ENCODE results near the gene ASB15. TPM values are rescaled to one million over a fixed set of nuclear protein-coding genes. Genes with fewer than 3 reads are reported as not detected.

Gene ASB15
- total RNA-seq, 1 donor from 2014 or later, result 0.59 TPM

DNA sequence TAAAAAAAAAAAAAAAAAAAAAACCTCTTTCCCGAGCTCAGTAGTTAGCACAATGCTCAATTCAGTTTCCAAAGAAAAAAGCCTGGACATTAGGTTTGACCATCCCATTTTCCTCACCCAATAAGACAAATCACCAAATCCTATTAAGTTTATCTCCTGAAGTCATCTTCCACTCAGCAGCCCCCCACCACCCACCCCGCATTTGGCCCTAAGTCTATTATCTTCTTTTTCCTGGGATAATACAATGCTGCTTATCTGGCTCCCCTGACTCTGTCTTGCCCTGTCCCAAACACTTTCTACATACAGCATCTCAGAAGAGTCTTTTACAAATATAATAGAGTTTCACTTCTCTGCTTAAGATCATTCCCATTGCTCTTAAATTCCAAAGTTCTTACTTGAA, 36.3 kb downstream of the ASB15 start:
- DNase-seq, result no peak

DNA sequence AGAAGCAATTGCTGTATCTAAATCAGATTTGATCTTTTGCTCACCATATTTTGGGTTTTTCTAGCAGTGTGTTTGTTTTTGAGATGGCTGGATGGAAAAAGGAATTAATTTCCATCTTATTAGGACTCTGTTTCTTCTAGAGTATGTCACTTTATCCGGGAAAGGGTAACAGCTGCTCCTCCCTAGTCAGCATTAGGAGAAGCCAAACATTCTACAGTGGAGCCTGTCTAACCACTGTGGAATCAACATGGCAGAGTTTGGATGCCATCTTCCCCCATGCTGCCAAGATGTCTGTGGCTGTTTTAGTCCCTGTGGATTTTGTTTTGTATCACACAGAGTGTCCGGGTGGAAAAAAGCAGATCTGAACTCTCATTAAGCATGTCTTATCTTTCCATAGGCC, 38.0 kb downstream of the ASB15 start:
- no peak for DNase-seq

DNA sequence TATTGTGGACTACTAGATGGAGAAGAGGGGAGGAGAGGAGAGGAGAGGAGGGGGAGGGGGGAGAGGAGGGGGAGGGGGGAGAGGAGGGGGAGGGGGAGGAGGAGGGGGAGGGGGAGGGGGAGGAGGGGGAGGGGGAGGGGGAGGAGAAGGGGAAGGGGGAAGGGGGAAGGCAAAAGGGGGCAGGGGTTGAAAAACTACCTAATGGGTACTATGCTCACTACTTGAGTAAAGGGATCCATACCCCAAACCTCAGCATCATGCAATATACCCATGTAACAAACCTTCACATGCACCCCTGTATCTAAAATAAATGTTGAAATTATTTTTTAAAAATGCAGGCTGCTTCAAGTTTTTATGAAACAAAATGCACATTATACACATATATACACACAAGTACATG, 39.0 kb downstream of the ASB15 start:
- no peak for DNase-seq

DNA sequence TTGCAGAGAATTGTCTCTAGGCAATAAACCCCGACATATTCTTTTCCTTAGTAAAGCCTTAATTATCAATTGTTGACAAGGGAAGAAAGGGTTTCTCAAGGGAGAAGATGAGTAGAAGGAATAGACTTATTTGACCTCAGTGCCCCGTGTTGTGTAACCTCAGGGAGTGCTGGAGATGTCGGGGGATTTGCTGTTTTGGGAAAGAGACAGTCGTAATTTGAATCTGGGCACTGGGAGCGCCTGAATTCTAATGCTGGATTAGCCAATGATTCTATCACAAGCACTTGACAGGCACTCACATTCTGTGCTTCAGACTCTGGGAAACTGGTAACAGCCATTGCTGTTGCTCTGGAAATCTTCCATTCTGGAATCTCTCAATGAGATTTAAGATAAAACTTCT, 40.3 kb downstream of the ASB15 start:
- DNase-seq, result no peak

DNA sequence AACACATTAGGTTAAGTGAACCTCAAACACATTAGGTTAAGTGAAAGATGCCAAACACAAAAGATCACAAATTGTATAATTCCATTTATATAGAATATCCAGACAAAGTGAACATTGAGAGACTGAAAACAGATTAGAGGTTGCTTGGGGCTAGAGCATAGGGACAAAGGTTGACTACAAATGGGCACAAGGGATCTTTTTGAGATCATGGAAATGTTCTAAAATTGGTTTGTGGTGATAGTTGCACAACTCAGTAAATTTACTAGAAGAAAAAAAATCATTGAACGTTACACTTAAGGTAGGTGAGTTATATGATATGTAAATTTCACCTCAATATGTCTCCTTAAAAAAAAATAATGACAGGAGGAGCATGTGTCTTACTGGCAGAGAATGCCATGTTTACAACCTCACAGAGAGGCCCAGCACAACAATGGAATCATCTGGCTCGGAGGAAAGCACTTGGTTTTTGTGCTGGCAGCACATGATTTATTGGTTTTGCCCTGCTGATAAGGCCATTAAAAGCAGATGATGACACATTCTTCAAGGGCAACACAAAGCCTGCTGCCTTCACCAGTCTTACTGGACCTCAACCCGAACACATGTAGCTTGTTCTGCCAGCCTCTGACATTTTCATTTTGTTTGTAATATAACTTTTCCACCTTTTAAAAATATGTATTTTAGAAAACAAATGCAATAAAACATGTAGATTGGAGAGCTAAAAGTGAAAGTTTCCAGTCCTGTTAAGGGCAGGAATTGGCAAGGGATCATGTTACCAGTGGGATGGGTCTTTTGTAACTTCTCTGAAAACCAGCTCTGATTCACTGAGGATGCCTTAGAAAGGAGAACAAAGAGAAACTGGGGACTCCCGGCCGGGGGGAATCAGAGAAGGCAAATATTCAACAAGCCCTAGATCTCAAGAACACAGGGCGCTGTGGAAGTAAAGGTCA, 42.1 kb downstream of the ASB15 start:
- no peak for DNase-seq

DNA sequence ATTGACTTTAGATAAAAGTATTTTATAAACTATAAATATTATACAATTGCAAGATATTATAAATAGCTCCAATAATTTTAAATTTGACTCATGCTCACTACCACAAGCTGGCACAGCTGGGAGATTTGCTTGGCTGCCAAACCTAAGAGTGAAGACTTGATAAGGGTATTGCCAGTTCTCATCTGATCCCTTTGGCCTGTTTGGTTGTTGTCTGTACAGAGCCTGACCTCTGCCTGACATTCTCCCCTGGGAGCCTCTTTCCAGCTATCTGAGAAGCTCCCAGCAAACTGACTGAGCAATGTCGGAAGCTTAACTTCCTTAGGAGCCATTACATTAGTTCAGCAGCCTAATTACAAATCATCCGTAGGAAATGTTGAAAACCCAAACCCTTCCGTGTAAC, 43.9 kb downstream of the ASB15 start:
- DNase-seq, result no peak

DNA sequence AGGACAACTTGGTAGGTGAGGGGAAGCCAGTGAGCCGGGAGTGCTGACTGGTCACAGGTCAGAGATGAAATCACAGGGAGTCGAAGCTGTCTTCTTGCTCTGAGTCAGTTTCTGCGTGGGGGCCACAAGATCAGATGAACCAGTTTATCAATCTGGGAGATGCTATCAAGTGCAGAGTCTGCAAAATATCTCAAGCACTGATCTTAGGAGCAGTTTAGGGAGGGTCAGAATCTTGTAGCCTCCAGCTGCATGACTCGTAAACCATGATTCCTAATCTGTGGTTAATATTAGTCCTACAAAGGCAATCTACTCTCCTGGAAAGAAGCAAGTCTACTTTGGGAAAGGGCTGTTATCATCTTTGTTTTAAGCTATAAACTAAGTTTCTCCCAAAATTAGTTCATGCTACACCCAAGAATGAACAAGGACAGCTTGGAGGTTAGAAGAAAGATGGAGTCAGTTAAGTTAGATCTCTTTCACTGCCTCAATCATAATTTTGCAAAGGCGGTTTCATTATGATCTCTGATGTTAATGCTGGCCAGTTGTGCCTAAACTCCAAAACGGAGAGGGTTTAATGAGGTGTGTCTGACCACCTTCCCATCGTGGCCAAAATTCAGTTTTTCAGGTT, 45.6 kb downstream of the ASB15 start:
- DNase-seq, result no peak

DNA sequence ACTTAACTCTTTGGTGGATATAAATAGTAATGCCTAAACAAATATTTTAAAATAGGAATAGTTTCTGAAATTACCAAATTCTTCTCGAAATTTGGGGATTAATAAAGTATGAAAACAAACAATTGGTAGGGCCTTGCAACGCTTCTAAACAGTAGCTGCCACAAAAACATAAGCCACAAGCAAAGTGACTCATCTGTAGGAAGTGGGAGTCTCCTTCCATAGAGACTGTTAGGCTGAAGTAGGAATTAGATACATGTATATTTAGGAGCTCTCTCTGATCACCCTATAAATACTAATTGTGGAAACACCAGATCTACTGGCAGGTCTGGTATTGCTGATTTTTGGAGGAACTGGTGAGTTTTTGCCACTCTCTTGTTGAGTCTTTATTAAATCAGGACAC, 48.3 kb downstream of the ASB15 start:
- DNase-seq, result no peak

DNA sequence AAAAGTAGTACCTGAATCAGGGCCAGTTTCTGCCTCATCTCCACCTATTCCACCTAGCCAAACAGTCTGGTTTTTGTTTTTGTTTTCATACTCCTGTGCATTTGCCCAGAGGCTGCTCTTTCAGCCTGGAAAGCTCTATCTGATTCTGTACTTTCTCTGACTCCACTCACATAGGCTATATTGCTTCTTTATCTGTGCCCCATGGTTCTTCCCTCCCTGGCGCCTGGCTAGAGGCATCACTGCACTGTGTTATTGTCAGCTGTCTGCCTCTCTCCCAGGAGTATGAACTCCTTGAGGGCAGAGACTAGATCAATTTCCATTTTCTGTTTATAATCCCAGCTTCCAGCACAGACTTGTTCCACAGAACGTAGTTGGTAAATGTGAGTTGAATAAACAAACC, 49.0 kb downstream of the ASB15 start:
- DNase-seq, result no peak

DNA sequence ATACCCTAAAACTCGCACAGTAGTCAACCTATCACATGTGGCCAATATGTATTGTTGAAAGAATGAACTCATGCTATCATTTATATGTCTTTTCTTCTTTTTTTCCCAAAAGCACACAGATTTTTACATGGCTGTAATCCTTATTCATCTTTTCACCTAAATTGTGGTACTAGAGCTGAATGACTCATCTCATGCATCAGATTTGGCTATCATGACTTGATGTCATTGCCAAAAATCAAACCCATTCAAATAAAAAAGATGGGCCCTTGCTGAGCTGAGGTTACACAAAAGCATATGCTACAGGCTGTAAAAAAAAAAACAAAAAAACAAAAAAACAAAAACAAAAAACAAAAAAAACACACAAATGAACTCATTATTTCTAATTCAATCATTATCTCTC, 50.8 kb downstream of the ASB15 start:
- no peak for DNase-seq

DNA sequence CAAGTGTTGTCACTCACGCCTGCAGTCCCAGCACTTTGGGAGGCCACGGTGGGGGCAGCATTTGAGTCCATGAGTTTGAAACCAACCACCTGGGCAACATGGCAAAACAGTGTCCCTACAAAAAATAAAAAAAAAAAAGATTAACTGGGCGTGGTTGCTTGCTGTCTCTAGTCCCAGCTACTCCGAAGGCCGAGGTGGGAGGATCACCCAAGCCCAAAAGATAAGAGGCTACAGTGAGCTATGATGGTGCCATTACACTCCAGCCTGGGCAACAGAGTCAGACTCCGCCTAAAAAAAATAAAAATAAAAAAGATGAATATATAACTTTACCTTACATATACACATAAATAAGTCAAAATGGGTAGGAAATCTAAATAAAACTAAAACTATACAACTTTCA, 51.5 kb downstream of the ASB15 start:
- DNase-seq, result no peak

DNA sequence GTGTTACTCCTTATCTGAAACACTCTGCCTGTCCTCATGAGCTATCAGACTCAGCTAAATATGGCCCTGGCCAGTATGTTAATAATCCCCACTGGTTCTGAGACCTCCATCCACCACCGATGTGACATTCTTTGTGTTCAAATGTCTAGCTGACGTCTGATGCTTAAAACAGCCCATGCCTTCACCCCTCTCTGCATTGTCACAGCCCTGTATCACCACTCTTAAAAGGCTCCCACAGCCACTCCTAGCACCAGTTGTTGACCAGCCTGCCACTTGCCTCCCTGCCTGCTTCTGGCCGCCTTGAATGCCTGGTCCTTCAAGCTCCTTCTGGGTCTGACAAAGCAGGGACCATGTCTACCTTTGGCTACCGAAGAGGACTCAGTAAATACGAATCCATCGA, 54.0 kb downstream of the ASB15 start, which contains the start of gene LMOD2:
Gene LMOD2, plus strand, starts transcription at position 253 of the 400 bp plus-strand sequence. Its CDS starts 98 bp downstream, at position 351.
- peak; percentile 1 for DNase-seq

DNA sequence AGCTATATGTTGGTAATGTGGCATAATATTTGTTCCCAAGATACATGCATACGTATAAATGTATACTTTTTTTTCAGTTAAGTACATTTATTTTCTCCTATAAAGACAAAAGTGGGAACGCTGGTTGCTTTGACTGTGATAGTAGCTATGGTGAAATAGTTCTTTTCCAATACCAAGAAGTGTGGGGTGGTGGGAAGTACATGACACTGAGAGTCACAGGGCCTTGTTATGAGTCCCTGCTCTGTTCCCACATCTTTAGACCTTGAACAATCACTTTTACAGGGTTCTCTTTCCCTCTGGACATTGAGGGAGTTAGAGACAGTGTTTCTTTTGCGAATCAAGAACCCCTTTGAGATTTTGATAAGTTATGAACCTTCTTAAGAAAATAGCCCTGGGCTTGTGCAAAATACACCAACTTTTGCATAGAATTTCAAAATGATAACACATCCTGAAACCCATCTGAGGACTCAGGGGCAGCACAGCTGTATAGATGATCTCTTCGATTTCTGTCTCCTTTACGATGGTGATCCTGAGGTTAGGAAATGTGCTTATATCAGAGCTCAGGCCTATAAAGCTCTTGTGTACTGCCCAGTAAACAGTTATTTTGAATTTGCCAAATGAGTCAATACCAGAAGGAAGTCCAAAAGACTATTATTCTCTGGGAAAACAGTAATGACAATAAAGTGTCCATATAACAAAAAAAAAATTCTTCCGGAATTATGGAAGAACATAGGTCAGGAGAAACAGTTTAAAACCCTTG, 55.1 kb downstream of the ASB15 start:
- no peak for DNase-seq

DNA sequence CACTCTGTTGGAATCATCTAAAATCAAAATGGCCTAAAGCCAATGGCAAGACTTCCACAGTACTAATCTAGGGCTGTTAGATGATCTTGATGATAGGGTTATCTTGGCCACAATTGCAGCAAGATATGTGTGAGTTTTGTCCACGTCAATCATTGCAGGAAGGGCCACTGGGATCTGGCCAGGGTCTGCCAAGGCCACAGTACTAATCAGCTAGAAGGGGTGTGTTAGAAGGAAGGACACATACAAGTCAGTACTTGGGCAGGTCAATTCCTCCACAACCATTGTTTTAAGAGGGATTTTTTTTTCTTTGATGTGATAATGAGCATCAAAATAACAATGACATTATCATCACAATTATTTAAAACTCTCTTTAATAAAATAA, 55.7 kb downstream of the ASB15 start:
- no peak for DNase-seq

DNA sequence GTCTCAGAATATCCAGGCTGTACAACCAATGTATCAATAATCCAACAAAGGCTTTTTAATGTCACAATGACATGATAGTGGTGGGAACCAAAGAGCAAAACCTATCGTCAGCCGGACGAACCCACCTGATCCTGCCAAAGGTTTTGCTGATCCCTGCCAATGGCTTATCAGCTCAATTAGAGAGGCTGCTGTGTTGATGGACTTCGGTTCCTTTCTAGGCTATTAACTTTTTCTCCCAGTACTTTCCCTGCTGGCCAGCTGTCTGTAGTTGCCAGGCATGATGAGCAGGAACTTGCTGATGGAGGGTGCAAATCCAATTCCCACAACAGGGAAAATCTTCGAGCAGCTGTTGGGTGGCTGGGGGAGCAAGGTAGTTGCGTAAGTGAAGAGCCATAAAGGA, 56.4 kb downstream of the ASB15 start:
- no peak for DNase-seq

DNA sequence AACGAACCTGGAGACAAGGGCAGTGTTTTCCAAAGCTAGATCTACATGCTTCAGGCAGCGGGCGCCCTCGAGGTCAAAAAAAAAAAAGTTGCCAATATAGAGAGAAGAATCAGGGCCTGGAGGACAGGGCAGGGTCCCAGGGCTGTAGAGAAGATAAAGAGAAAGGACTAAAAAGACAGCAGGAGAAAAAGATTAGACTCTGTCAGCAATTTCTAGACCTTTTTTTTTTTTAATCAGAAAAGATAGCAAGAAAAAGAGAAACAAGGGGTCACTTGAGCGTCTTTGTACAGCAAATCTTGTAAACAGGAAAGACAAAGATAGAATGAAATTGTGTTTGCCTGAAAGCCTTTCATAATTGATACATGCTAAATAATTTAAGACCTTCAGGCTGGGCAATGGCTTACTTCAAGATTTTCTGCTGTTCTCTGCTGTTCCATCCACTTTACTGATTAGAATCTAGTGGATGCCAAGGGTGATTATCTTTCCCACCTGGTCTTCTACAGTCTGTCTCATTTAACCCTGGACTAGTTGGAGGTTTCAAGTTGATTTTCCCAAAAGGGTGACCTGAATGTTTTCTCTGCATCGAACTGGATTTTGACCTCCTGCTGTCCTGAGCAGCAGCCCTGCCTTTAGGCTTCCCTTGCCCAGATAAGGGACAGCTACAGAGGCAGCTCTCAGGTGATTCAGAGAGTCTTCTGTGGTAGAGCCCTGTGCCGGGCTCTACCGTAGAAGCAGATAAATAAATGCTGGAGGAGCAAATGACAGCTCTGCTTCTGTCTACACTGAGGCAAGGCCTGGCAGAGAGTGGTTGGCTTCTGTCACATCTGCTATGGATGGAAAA, 59.1 kb downstream of the ASB15 start:
- no peak for DNase-seq

DNA sequence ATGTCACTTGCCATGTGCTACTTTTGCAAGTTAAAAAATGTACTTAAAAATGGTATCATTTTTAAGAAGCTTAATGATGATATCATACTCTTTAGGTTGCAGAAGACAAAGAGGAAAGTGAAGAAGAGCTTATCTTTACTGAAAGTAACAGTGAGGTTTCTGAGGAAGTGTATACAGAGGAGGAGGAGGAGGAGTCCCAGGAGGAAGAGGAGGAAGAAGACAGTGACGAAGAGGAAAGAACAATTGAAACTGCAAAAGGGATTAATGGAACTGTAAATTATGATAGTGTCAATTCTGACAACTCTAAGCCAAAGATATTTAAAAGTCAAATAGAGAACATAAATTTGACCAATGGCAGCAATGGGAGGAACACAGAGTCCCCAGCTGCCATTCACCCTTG, 60.1 kb downstream of the ASB15 start:
- no peak for DNase-seq

DNA sequence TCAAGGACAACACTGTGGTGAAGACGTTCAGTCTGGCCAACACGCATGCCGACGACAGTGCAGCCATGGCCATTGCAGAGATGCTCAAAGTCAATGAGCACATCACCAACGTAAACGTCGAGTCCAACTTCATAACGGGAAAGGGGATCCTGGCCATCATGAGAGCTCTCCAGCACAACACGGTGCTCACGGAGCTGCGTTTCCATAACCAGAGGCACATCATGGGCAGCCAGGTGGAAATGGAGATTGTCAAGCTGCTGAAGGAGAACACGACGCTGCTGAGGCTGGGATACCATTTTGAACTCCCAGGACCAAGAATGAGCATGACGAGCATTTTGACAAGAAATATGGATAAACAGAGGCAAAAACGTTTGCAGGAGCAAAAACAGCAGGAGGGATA, 60.7 kb downstream of the ASB15 start:
- DNase-seq, result no peak

DNA sequence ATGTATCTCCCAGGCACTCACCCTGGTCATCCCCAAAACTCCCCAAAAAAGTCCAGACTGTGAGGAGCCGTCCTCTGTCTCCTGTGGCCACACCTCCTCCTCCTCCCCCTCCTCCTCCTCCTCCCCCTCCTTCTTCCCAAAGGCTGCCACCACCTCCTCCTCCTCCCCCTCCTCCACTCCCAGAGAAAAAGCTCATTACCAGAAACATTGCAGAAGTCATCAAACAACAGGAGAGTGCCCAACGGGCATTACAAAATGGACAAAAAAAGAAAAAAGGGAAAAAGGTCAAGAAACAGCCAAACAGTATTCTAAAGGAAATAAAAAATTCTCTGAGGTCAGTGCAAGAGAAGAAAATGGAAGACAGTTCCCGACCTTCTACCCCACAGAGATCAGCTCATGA, 61.1 kb downstream of the ASB15 start:
- no peak for DNase-seq

DNA sequence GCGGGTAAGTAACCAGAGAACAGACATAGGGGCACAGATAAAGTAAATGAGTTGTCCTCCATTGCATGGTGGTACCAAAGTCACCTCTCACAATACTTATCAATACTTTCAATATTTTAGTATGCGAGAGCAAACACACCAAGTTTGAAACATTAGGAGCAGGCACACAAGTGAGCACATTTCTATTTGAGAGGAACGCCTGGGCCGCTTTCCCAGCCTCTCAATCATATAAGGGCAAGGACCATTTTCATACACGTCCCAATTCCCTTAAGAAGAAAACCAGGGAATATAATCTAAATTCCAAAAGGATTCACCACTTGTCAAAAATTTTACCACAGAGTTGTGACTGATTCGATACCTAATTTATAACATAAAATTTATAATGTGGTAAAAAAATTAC, 61.6 kb downstream of the ASB15 start:
- no peak for DNase-seq

DNA sequence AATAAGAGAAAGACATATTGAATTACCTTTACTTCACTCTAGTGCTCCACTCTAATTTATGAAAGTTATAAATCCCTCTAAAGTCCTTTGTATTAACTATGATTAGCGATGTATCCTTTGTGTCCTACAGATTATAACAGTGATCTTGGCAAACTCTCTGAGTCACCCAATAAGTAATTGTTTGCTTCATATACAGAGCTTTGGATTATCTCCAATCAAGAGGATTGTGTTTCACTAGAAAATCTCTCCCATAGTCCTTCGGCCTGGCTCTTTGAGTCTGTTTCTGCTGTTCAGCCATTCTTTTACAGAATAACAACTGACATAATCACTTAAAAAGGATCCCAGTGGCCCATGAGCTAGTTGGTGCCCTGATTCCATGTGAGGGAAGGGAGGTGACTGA, 63.5 kb downstream of the ASB15 start:
- DNase-seq, result no peak

DNA sequence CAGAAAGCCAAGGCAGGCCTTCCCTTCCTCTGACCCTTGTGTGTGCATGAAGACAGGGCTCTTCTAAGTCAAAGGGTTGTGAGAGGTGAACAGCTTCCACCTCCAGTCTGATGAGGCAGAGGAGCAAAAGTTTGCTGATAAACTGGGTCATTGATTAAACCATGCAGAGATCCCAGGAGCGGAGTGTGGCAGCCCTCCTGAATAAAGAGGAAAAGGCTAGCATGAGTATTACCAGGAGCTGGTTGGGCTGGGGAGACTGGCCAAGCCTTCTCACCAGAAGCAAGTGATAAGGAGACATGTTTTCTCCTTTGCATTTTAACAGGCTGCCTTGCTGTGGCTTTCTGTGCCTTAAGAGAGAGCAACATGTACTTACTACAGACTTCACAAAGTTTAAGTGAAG, 64.3 kb downstream of the ASB15 start:
- no peak for DNase-seq
